ENCODE data around the gene SLC22A14.
"Not testable (repeated sequence)": the region's sequence is repeated elsewhere in the genome, so short reads cannot be mapped to it uniquely, and the experiment has no call there.

The SLC22A14 gene

DNA sequence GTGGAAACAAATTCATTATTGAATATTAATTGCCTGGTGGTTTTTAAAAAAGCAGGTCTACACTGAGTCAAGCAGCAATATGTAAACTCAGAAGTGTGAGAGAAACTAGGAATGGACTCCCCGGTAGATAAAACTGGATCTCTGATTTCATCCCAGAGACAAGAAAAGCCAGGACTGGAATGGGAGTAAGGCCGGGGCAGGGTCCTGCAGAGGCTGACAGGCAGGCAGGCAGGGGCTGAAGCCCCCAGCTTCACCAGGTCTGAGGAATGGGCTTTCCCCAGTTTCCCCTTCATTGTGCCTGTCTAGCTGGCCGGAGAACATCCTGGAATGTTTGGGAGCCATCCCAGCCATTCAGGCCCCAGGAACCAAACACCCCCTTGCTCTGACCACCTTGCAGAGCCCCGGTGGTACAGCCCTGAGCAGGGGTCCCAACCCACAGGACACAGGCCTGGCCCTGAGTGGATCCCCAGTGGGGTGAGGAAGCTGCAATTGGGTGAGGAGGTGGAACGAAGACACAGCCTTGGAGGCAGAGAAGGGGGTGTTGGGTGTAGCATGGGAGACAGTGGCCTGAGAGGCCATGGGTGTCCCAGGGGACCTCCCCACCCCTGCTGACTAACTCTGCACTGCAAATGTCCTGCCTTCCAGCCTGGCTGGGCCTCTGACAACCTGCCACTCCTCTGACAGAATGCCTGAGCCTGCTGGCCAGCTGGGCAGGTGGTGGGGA is 32.8 kb downstream of the SLC22A14 start:
- no peak for DNase-seq

DNA sequence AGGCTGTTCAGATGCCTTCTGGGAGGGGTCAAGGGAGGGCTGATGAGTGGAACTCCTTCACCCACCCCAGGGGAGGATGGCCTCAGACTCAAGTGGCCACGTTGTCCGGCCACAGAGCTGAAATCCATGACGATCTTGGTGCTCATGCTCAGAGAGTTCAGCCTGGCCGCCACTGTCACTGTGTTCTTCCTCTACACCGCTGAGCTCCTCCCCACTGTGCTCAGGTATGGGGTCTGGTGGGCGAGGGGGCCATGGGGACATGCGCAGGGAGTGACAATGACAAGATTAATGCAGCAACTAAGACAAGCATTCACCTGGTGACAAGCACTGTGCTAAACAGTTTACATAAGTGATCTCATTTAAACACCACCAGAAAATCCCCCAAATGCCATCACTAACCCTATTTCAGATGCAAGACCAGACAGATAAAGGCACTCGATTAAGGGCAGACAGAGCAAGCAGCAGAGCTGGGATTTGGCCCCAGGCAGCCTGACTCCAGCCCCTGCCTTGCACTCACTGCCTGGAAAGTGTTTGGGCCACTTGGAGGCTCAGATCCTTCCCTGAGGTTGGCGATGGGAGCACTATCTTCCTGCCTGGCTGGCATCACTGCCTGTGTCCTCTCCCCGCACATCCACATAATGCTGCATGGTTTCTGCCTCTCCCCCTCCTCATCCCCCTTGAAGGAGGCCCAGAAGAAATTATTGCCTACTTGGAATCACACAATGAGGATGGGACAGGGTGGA is 33.6 kb downstream of the SLC22A14 start:
- DNase-seq: no peak

DNA sequence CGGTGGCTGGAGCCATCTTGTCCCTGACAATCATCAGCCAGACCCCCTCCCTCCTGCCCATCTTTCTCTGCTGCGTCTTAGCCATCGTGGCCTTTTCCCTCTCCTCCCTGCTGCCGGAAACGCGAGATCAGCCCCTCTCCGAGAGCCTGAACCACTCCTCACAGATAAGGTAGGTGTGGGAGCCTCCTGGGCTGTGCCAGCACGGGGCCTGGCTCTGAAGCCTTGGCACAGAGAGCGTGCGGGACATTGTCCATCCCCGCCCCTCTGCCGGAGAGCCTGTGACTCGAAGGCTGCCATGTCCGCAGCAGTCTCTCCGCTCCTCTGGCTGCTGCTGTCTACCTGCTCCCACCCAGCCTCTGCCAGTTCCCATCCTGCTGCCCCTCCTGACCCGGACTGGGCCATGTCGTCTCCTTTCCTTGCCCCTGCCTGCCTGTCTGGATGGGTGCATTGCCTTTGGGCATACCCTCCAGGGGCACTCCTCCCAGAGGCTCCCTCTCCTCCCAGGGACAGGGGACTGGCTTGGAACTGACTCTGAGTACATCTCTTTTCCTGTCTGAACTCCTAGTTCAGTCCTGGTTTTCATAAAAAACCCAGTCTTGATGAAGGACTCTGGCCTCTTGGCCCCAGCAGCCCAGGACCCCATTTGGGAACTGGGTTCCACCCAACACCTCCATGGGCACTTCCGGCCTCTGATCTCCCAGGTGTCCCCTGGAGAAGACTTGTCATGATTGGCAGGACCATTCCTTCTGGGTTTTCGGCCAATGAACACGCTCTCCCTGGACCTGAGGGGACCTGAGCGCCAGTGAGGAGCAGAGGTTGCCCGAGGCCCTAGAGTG is 34.5 kb downstream of the SLC22A14 start:
- DNase-seq: no peak

DNA sequence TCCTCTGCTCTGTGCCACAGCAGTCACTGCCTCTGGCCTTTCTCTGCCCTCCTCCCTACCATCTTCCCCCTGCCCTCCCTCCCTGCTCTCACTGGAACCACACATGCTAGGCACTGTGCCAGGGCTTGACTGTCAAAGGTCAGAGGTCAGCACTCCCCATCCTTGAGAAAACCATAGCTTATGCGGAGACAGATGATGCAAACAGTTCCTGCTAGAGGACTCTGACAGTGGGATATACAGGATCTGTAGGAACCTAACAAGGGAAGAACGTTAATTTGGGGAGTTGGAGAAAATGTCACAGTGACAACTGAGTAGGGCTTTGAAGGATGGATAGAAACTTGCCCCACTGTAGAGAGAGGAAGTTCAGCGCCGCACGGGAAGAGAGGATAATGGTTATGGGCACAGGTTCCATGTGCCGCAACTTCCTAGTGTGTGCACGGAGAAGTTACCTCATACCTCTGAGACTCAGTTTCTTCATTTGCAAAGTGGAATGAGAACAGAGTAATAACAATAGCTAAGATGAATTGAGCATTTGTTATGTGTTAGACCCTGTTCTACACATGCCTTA is 35.2 kb downstream of the SLC22A14 start:
- DNase-seq: no peak

DNA sequence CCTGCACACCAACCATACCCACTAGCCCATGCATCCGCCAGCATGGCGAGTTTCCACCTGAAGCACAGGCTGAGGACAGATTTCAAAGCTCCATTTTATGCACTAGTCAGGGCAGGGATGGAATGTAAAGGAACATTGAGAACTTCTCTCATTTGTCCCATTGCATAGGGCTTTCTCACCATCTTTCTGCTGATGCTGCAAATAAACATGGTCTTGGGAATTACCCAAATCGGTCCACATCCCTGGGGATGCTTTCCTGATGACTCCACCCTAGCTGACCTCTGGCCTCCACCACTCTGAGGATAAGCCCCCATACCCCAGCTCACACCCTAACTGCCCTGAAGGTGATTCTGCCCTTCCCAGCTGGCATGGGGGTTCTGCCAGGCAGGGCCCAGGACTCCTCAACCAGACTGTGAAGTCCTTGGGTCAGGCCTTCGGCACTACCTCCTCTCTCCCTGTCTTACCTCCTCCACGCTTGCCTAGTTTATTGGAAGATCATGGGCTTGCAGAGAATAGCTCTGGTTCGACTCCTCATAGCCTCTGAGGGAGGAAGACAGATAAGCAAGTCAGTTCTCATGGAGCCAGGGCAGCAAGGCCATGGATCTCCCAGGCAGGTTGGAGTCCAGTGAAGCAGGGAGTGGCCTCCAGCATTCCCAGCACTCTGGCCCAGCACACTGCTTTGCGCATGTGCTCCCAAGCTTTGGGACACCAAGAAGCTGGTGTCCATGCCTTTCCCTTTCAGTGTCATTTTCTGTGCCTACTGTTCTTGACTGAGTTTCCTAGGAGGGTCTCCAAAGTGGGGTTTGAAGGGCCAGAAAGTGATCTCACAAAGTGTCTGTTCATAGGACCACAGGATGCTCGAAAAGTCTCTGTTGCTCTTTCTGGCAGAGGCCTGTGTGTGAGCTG is 36.9 kb downstream of the SLC22A14 start:
- DNase-seq: no peak

DNA sequence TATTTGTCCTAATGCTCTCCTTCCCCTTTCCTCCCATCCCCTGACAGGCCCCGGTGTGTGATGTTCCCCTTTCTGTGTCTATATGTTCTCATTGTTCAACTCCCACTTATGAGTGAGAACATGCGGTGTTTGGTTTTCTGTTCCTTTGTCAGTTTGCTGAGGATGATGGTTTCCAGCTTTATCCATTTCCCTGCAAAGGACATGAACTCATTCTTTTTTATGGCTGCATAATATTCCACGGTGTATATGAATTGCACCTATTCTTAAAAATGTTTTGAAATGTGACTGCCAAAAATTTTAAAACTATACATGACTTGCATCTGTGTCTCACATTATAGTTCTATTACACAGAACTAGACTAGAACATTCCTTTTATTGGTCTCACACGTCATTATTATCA is 38.5 kb downstream of the SLC22A14 start:
- DNase-seq: not testable (repeated sequence)

DNA sequence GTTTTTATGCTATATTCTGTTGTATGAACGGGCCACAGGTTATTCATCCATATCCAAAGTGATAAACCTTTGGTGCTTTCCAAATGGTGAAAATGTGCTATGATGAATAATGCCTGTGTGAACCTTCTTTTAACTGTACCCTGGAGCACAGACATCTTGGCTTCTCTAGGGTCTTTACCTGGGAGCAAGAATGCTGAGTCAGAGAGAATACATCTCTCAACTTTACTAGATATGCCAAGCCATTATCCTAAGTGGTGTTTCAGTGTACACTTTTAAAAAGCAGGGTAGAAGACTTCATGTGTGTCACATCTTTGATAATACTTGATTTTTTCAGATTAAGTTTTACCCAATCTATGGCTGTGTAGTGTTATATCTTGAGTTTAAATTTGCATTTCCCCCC is 41.0 kb downstream of the SLC22A14 start:
- no peak for DNase-seq

DNA sequence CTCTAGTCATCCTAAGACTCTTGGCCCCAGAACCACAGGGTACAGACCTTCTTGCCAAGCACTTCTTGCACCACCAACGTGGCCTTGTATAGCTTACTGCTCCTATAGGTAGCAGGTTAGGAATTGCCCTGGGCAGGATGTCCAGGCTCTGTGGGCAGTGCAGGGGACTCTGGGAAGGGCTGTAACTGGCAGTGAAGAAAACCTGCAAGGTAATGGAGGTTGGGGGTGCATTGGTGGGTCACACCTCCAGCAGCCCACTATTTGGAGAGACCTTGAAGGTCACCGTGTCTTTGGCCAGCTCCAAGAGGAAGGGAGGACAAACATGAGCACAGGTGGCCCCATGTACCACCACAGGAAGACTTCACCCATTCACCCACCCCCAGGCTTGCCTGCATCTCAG is 43.2 kb downstream of the SLC22A14 start:
- DNase-seq: no peak

DNA sequence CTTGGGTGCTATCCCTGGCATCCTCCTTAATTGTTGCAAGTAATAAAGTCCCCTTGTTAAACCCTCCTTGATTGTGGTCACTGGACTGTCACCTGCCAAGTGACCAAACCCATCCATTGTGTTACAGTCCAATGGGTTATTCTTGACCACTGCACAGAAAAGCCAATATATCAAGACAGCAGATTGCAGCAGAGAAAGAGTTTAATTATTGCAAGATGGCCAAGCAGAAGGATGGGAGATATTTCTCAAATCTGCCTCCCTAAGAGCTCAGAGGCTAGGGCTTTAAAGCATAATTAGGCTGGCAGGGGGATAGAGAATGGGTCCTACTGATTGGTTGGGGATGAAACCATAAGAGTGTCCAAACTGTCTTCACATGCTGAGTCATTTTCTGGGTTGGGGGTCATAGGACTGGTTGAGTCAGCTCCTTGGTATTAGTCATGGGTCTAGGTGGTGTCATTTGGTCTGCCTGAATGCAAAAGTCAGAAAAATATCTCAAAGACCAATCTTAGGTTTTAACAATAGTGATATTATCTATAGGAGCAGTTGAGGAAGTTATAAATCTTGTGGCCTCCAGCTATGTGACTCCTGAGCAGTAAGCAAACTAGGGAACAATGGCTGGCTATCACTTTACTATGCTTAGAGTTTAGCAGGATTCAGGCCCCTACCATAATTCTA is 45.4 kb downstream of the SLC22A14 start:
- no peak for DNase-seq

DNA sequence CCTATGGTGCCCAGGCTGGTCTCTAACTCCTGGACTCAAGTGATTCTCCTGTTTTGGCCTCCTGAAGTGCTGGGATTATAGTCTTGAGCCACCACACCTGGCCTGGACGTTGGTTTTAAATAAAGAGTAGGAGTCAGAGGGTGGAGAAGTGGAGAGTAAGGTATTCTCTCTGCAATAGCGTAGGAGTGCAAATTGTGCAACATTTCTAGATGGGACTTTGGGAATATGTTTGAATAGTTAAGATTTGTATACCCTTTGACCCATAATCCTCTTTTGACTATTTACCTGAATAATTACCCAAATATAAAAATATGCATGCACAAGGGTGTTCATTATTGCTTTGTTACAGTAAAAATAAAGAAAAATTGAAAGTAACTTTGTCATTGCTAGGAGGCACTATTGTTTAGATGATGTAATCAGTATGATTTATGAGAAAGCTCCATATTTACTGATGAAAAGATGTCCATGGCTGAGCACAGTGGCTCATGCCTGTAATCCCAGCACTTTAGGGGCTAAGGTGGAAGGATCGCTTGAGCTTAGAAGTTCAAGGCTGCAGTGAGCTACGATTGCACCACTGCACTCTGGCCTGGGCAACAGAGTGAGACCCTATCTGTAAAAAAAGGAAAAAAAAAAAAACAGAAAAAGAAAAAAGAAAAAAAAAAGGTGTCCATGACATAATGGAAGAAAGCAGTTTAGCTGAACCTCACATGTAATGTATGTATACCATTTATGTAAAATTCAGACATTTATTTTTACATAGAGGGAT is 49.3 kb downstream of the SLC22A14 start:
- DNase-seq: no peak

DNA sequence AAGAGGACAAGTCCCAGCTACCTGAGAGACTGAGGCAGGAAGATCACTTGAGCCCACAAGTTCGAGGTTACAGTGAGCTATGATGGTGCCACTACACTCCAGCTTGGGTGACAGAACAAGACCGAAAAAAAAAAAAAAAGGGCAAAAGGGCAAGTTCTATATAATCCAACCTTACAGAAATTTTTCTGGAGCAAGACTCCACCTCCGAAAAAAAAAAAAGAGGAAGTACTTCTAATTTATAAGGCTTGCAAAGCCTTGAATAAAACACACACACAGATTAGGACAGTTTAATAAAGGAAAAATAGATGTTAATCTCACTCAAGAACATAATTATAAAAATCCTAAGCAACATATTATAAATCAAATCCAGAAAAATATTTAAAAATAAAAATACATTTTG is 50.1 kb downstream of the SLC22A14 start:
- no peak for DNase-seq

DNA sequence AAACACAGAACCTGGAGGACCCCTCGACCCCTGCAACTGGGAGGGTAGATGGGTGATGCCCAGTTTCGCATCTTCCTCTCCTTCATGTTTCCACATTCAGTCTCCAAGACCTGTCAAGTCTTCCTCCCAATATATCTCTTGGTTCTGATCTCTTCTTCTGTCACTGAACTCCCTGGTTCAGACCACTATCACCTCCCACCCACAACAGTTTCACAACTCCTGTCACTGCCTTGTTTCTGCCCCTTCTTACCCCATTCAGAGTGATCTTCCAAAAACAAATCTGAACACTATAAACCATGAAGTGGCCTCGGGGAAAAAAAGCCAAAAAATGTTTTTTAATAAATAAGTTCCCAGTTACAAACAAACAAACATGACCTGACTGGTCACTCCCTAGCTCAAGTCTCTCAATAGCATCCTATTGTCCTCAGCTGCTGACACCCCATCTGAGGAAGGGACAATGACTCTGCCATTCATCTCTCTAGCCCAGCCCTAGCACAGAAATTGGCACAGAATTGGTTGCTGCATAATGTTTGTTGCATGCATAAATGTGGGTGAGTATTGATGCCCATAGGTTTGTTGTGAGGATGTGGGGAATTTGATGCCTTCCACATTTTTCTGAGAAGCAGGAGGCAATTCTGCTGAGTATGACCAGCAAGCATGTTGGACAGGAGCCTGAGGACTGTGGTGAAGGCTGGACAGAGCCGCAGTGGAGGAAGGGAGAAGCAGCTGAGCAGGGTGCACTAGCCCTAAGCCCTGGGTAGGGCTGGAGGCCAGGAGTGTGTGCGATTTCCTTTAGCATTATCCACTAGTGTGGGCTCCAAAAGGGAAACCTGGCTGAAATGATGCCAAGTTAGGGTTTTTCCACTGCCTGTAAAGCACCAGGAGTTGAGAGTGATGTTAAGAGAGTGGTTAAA is 52.3 kb downstream of the SLC22A14 start:
- DNase-seq: no peak

DNA sequence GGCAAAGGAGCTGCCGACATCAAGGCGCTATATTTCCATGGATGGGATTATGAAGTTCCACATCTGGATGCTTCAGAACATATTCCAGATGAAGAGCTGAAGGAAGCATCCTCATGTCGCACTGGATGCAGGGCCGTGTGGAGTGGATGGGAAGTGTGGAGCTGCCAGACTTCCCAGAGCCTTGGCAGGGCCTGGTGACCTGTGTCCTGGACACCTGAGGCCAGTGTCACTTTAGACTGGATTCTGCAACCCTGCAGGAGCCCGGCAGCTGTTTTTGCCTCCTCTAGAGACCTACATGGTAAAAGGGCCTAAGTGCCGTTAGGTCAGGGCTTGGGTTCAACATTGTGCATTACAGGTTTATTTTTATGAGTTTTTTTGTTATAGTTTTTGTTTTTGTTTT is 53.2 kb downstream of the SLC22A14 start:
- no peak for DNase-seq

DNA sequence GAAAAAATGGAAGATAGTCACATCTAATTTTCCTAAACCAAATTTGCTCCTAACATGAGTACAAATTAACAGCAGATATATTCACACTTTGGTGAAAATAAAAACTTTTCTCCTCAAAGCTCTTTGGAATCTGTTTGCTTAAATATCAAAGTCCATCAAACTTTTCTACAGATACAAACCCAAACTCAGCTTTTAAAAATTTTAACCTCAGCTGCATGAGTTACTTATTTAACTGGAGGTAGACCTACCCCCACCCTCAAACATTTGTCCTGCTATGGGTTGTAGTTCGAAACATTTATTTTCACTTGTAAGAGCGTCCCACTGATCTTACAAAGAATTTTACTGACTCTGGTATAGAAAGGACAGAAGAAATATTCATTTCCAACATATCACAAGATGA is 55.6 kb downstream of the SLC22A14 start:
- DNase-seq: no peak

DNA sequence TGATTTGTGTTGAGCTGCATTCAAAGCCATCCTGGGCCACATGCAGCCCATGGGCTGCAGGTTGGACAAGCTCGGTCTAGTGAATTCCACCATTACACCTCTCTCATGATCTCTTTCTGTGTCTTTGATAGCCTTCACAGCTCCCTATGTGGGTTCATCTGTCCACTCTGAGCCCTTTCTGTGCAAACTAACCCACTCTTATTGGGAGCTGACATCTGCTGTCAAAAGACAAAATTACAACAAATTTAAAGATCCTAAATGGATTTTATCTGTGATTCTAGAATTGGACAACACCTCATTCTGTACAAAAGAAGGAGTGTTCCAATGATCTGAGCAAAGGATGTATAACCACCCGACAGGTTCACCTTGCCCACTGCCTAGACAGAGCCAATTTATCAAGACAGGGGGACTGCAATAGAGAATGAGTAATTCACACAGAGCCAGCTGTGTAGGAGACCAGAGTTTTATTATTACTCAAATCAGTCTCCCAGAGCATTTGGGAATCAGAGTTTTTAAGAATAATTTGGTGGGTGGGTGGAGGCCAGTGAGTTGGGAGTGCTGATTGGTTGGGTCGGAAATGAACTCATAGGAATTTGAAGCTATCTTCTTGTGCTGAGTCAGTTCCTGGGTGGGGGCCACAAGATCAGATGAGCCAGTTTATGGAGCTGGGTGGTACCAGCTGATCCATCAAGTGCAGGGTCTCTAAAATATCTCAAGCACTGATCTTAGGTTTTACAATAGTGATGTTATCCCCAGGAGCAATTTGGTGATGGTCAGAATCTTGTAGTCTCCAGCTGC is 61.9 kb downstream of the SLC22A14 start:
- DNase-seq: no peak

DNA sequence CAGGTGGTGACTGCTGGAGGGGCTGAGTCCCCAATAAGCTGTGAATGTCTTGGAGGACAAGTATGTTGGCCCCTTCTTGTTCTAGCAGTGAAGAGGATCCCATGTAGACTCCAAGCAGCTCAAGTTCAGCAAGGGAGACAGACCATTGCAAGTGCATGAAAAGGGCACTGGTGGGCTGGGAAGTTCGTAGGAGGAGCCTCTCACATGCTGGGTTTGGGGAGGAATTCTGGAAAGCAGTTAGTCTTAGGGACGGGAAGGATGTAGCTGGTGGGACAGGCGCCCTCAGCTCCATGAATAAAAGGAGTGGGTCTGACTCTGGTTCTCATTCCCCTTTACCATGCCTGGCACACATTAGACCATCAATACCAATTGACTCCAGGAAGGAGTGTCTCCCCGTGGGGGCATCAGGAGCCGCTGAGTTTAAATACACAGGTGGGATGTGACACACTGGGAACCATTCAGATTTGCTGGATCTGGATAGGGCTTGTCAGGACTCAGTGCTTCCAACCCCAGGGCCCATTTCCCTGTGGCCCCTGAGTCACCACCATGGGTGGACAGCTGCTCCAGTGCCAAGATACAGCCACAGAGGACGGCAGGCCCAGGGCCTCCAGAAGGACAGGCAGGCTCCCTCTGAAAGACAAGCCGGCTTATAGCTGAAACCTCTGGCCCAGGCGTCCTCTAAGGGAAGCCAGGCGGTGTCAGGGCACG is 63.9 kb downstream of the SLC22A14 start:
- no peak for DNase-seq

DNA sequence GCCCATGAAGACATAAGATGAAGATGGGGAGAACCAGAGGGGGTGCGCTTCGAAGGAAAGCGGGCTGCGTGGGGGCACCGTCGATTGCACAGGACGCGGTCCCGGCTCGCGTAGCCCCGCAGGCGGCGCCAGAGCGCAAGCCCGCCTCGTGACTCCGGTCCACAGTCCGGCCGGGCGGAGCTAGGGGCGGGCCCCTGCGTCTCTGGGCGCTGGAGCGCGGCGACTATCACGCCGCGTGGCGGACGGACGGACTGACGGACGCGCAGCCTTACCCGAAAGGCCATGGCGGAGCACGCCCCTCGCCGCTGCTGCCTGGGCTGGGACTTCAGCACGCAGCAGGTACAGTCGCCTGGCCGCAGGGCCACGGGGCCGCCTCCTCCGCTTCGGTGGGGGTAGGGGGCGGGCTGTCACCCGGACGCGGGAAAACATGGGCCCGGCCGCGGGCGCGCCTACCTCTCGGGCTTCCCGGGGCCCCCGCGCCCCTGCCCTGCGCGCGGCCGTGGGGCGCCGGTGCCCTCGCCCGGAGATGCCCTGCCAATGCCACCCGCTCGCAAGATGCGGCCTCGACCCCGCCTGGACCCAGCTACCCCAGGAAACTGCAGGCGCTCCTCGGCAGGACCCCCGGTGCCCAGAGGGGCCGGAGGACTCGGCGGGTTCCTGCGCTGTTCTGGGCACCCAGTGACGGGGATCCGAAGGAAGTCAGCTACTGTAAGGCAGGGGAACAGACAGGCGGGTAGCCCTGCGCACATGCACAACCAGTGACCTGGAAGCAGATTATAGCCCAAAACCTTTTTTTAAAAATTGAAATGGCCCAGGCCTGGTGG is 64.7 kb downstream of the SLC22A14 start, which contains the start of gene XYLB:
Gene XYLB, plus strand, starts transcription at position 199 of the 824 bp plus-strand sequence. Its CDS starts 84 bp downstream, at position 283.
- peak; percentile 91 for DNase-seq

All from eye (tissue), 1 donor.